Measurements from ENCODE around the gene TMEM237. TPM values are rescaled to one million over a fixed set of nuclear protein-coding genes. Genes with fewer than 3 reads are reported as not detected.

TMEM237 gene
- total RNA-seq, 1 experiment from 2014 or later = 32.8 TPM

GRCh38 chr2:201572846-201573508 is 70.3 kb downstream of the TMEM237 start:
- Histone ChIP-seq H4K20me1 (ENCODE audit: low read length) (no peaks in the 10 kb centered on the region), H3K36me3 (ENCODE audit: low read depth, low read length) (no peaks in the 10 kb centered on the region), H3K4me1 (ENCODE audit: insufficient read depth, low read length) (no peaks in the 10 kb centered on the region), H3K27ac (ENCODE audit: low read length) (no peak overlapping the region), H3K79me2 (ENCODE audit: low read length) (no peaks in the 10 kb centered on the region), H2AFZ (ENCODE audit: low read length) (no peak overlapping the region), H3K9me3 (ENCODE audit: low read length) (no peaks in the 10 kb centered on the region), H3K27me3 (ENCODE audit: low read length) (no peaks in the 10 kb centered on the region), H3F3A (ENCODE audit: low read length, unreplicated experiment) (no peaks in the 10 kb centered on the region), H3K9ac (ENCODE audit: low read length) (no peak overlapping the region), H3K4me3 (ENCODE audit: low read length) (no peak overlapping the region), H3K9me2 (replicated peaks; ENCODE audit: low read length) (0 out of 2 replicates have a peak, but pooled peaks cover 3% of the 10 kb centered on the region), H3K4me2 (ENCODE audit: low read length) (no peak overlapping the region)
- intact Hi-C loops (cut with micrococcal nuclease) = no loop called here
- CTCF ChIA-PET = no interaction called here
- POLR2A ChIA-PET (ENCODE audit: unreplicated experiment) = no interaction called here
- TF ChIP-seq EZH2 (IDR thresholded peaks at IDR 0.05; ENCODE audit: low read length, unreplicated experiment) = no peak
- TF ChIP-seq, protein P1, sequence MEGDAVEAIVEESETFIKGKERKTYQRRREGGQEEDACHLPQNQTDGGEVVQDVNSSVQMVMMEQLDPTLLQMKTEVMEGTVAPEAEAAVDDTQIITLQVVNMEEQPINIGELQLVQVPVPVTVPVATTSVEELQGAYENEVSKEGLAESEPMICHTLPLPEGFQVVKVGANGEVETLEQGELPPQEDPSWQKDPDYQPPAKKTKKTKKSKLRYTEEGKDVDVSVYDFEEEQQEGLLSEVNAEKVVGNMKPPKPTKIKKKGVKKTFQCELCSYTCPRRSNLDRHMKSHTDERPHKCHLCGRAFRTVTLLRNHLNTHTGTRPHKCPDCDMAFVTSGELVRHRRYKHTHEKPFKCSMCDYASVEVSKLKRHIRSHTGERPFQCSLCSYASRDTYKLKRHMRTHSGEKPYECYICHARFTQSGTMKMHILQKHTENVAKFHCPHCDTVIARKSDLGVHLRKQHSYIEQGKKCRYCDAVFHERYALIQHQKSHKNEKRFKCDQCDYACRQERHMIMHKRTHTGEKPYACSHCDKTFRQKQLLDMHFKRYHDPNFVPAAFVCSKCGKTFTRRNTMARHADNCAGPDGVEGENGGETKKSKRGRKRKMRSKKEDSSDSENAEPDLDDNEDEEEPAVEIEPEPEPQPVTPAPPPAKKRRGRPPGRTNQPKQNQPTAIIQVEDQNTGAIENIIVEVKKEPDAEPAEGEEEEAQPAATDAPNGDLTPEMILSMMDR (conservative IDR thresholded peaks at IDR 0.05; ENCODE audit: low read depth, low read length) = no peak
- TF ChIP-seq EZH2phosphoT487 (IDR thresholded peaks at IDR 0.05; ENCODE audit: borderline replicate concordance, low read length) = no peak
- ATAC-seq (no peak), DNase-seq (no peak)
- no TSS peak for BruUV-seq (replicated peaks)

Other genes with a start within 250 kb of the TMEM237 start
- 9.4 and 10.1 TPM in 2 replicates for gene TRAK2, start 192.0 kb downstream of the TMEM237 start, total RNA-seq (2014; rRNA removed)
- gene STRADB, start 191.8 kb downstream of the TMEM237 start, total RNA-seq (2014; rRNA removed) = 27.8 and 28.9 TPM in 2 replicates
- gene MPP4, start 55.1 kb upstream of the TMEM237 start, total RNA-seq (2014; rRNA removed) = 0.52 and 0.77 TPM in 2 replicates
- 20.4 and 23.8 TPM in 2 replicates for gene ALS2, start 137.4 kb upstream of the TMEM237 start, total RNA-seq (2014; rRNA removed)
- gene CDK15, start 163.0 kb upstream of the TMEM237 start, total RNA-seq (2014; rRNA removed) = 2.4 TPM in 1 of 2 replicates, not detected in the other

Measured in PC-3 (cell line).